ENCODE data around the gene COQ8A. TPM values are rescaled to one million over a fixed set of nuclear protein-coding genes. Genes with fewer than 3 reads are reported as not detected.
A peak's percentile ranks its signal among the peaks of the same experiment; 100 is the strongest.

The COQ8A gene
- total and polyA plus RNA-seq, 2 experiments from 2014 or later, result 22.9 to 26.4 TPM

GRCh38 chr1:226987179-226987536 is 47.1 kb downstream of the COQ8A start:
- WGBS (ENCODE audit: low lambda C conversion rate, missing lambda C conversion rate), result 89% methylated on average over 8 of the region's 8 CpGs
- H3K27ac ChIP-seq, result no peak overlapping the region
- H3K79me2 ChIP-seq, result no peaks in the 10 kb centered on the region
- H2AFZ ChIP-seq, result no peak overlapping the region
- no peaks in the 10 kb centered on the region for H4K20me1 ChIP-seq (ENCODE audit: insufficient read depth, poor library complexity, severe bottlenecking)
- H3K4me1 ChIP-seq (ENCODE audit: insufficient read depth), result peaks cover 35% of the 10 kb centered on the region
- H3K9me3 ChIP-seq (ENCODE audit: low read depth), result no peaks in the 10 kb centered on the region
- H3K4me3 ChIP-seq, result no peak overlapping the region
- no peaks in the 10 kb centered on the region for H3K9me2 ChIP-seq (replicated peaks; ENCODE audit: insufficient read depth)
- H3K36me3 ChIP-seq (replicated peaks; ENCODE audit: insufficient read depth, low read depth), result no peaks in the 10 kb centered on the region
- TF ChIP-seq EZH2 (IDR thresholded peaks at IDR 0.05; ENCODE audit: borderline replicate concordance), result no peak
- no peak for TF ChIP-seq CTCF (IDR thresholded peaks at IDR 0.05; ENCODE audit: poor library complexity)
- no peak for TF ChIP-seq EZH2phosphoT487 (IDR thresholded peaks at IDR 0.05; ENCODE audit: low read depth, severe bottlenecking, unreplicated experiment)
- H3K4me2 ChIP-seq, result no peak overlapping the region
- no peaks in the 10 kb centered on the region for H3K27me3 ChIP-seq
- DNase-seq (ENCODE audit: low spot score), result no peak

GRCh38 chr1:226987623-226988333 is 47.7 kb downstream of the COQ8A start:
- no peaks in the 10 kb centered on the region for H3K9me2 ChIP-seq (replicated peaks; ENCODE audit: insufficient read depth)
- H3K4me2 ChIP-seq, result peak overlapping the region; percentile 11
- no peak for DNase-seq (ENCODE audit: low spot score)
- H3K36me3 ChIP-seq (replicated peaks; ENCODE audit: insufficient read depth, low read depth), result no peaks in the 10 kb centered on the region
- TF ChIP-seq EZH2 (IDR thresholded peaks at IDR 0.05; ENCODE audit: borderline replicate concordance), result no peak
- no peak overlapping the region for H2AFZ ChIP-seq
- peak overlapping the region; percentile 62 for H3K27ac ChIP-seq
- H3K4me3 ChIP-seq, result no peak overlapping the region
- WGBS (ENCODE audit: low lambda C conversion rate, missing lambda C conversion rate), result 68% methylated on average over 16 of the region's 16 CpGs
- H3K9me3 ChIP-seq (ENCODE audit: low read depth), result no peaks in the 10 kb centered on the region
- H3K79me2 ChIP-seq, result no peaks in the 10 kb centered on the region
- H3K27me3 ChIP-seq, result no peaks in the 10 kb centered on the region
- H4K20me1 ChIP-seq (ENCODE audit: insufficient read depth, poor library complexity, severe bottlenecking), result no peaks in the 10 kb centered on the region
- peaks cover 35% of the 10 kb centered on the region for H3K4me1 ChIP-seq (ENCODE audit: insufficient read depth)

GRCh38 chr1:226988334-226988666 is 48.2 kb downstream of the COQ8A start:
- Histone ChIP-seq H3K27me3 (no peaks in the 10 kb centered on the region), H3K27ac (peak overlapping the region; percentile 62), H4K20me1 (ENCODE audit: insufficient read depth, poor library complexity, severe bottlenecking) (no peaks in the 10 kb centered on the region), H3K9me2 (replicated peaks; ENCODE audit: insufficient read depth) (no peaks in the 10 kb centered on the region), H3K4me2 (peak overlapping the region; percentile 19), H2AFZ (no peak overlapping the region), H3K4me1 (ENCODE audit: insufficient read depth) (peaks cover 35% of the 10 kb centered on the region), H3K9me3 (ENCODE audit: low read depth) (no peaks in the 10 kb centered on the region), H3K4me3 (no peak overlapping the region), H3K79me2 (no peaks in the 10 kb centered on the region), H3K36me3 (replicated peaks; ENCODE audit: insufficient read depth, low read depth) (no peaks in the 10 kb centered on the region)
- DNase-seq (ENCODE audit: low spot score), result peak; percentile 52
- WGBS (ENCODE audit: low lambda C conversion rate, missing lambda C conversion rate), result 19% methylated on average over 3 of the region's 3 CpGs
- TF ChIP-seq EZH2 (IDR thresholded peaks at IDR 0.05; ENCODE audit: borderline replicate concordance) (no peak), EZH2phosphoT487 (IDR thresholded peaks at IDR 0.05; ENCODE audit: low read depth, severe bottlenecking, unreplicated experiment) (no peak), CTCF (IDR thresholded peaks at IDR 0.05; ENCODE audit: poor library complexity) (no peak)

- H3K36me3 ChIP-seq (replicated peaks; ENCODE audit: insufficient read depth, low read depth), result no peaks in the 10 kb centered on the region
- 75% methylated on average over 12 of the region's 12 CpGs for WGBS (ENCODE audit: low lambda C conversion rate, missing lambda C conversion rate)
- no peaks in the 10 kb centered on the region for H3K27me3 ChIP-seq
- H3K4me3 ChIP-seq, result no peak overlapping the region
- H3K27ac ChIP-seq, result peak overlapping the region; percentile 62
- H3K79me2 ChIP-seq, result no peaks in the 10 kb centered on the region
- H2AFZ ChIP-seq, result no peak overlapping the region
- no peak for TF ChIP-seq EZH2 (IDR thresholded peaks at IDR 0.05; ENCODE audit: borderline replicate concordance)
- no peak for TF ChIP-seq EZH2phosphoT487 (IDR thresholded peaks at IDR 0.05; ENCODE audit: low read depth, severe bottlenecking, unreplicated experiment)
- no peak for TF ChIP-seq CTCF (IDR thresholded peaks at IDR 0.05; ENCODE audit: poor library complexity)
- DNase-seq (ENCODE audit: low spot score), result no peak
- H3K4me1 ChIP-seq (ENCODE audit: insufficient read depth), result peaks cover 38% of the 10 kb centered on the region
- H4K20me1 ChIP-seq (ENCODE audit: insufficient read depth, poor library complexity, severe bottlenecking), result no peaks in the 10 kb centered on the region
- H3K9me2 ChIP-seq (replicated peaks; ENCODE audit: insufficient read depth), result no peaks in the 10 kb centered on the region
- no peaks in the 10 kb centered on the region for H3K9me3 ChIP-seq (ENCODE audit: low read depth)
- H3K4me2 ChIP-seq, result peak overlapping the region; percentile 19
Measured at GRCh38 chr1:226989085-226989920, 49.2 kb downstream of the COQ8A start.

Data from hepatocyte (in vitro differentiated cells).